Skeletal muscle tissue (tissue), 4 donors: ENCODE results near the gene EIF4E. TPM values are rescaled to one million over a fixed set of nuclear protein-coding genes. Genes with fewer than 3 reads are reported as not detected.
"Not testable (repeated sequence)": the region's sequence is repeated elsewhere in the genome, so short reads cannot be mapped to it uniquely, and the experiment has no call there.

Source experiments
- H3K27ac ChIP-seq: one replicate; pipeline ENCODE4 v1.7.0; 2013; ENCODE audit warnings: mild to moderate bottlenecking, low read depth, low read length, inconsistent platforms
- H3K27me3 ChIP-seq, 3 donors: one replicate each; pipeline ENCODE4 v1.7.0; 2013; ENCODE audit warnings: low read length in 3 of 3; ENCODE audit not compliant: control insufficient read depth in 3 of 3, insufficient read depth in 3 of 3
- H3K36me3 ChIP-seq, 3 donors: one replicate each; pipeline ENCODE4 v1.7.0; 2013; ENCODE audit warnings: low read length in 3 of 3; ENCODE audit not compliant: control insufficient read depth in 3 of 3, insufficient read depth in 3 of 3
- H3K4me1 ChIP-seq, 3 donors: one replicate each; pipeline ENCODE4 v1.7.0; 2013; ENCODE audit warnings: low read length in 3 of 3, mild to moderate bottlenecking in 3 of 3; ENCODE audit not compliant: control insufficient read depth in 3 of 3, insufficient read depth in 3 of 3
- H3K4me3 ChIP-seq, 3 donors: one replicate each; pipeline ENCODE4 v1.7.0; 2013; ENCODE audit warnings: low read length in 3 of 3
- H3K9ac ChIP-seq, 3 donors: one replicate each; pipeline ENCODE4 v1.7.0; 2013; ENCODE audit warnings: low read length in 3 of 3, mild to moderate bottlenecking in 3 of 3, moderate library complexity in 2 of 3, low read depth in 1 of 3
- H3K9me3 ChIP-seq, 3 donors: one replicate each; pipeline ENCODE4 v1.7.0; 2013; ENCODE audit warnings: low read length in 3 of 3; ENCODE audit not compliant: control insufficient read depth in 3 of 3
- total RNA-seq: library from RNA; depleted of rRNA; stranded (reverse); fragments of >200 nt; gene quantifications from one replicate; pipeline ENCODE4 v1.2.3, GENCODE V29; 2014
- donor health status: Osteomylitis.

Gene EIF4E
- total RNA-seq, 1 donor from 2014 or later: 61.6 TPM

- not testable (repeated sequence) for H3K4me3 ChIP-seq, H3K9ac ChIP-seq, H3K9me3 ChIP-seq
Measured at GRCh38 chr4:98934851-98935250, 5.9 kb upstream of the EIF4E start.

GRCh38 chr4:98932539-98932938 lies 3.6 kb upstream of the EIF4E start:
- Histone ChIP-seq H3K36me3 (no peaks in the 10 kb centered on the region), H3K27ac (peak overlapping the region; percentile 31), H3K4me1 (peaks cover 6 to 19% (median 12%) of the 10 kb centered on the region in 3 donors), H3K4me3 (no peak overlapping the region), H3K9ac (no peak overlapping the region), H3K27me3 (no peaks in the 10 kb centered on the region), H3K9me3 (no peaks in the 10 kb centered on the region)

More at GRCh38 chr4:98934851-98935250, 5.9 kb upstream of the EIF4E start:
- H3K4me1 ChIP-seq: peaks cover 5 to 10% (median 8%) of the 10 kb centered on the region in 3 donors
- H3K36me3 ChIP-seq, H3K27ac ChIP-seq, H3K27me3 ChIP-seq: not testable (repeated sequence)

- Histone ChIP-seq H3K4me3 (peak overlapping the region; percentile 96 to 98 (median 98)), H3K27ac (peak overlapping the region; percentile 90), H3K9ac (peak overlapping the region; percentile 92 to 97 (median 93)), H3K27me3 (no peaks in the 10 kb centered on the region), H3K9me3 (no peaks in the 10 kb centered on the region), H3K4me1 (peaks cover 7 to 23% (median 14%) of the 10 kb centered on the region in 3 donors), H3K36me3 (no peaks in the 10 kb centered on the region)
Measured at GRCh38 chr4:98930311-98930865, 1.5 kb upstream of the EIF4E start.

GRCh38 chr4:98929341-98930267 lies 671 bp upstream of the EIF4E start:
- Histone ChIP-seq H3K9ac (peak overlapping the region; percentile 92 to 97 (median 93)), H3K36me3 (no peaks in the 10 kb centered on the region), H3K27me3 (no peaks in the 10 kb centered on the region), H3K4me3 (peak overlapping the region; percentile 96 to 98 (median 98)), H3K9me3 (no peaks in the 10 kb centered on the region), H3K4me1 (peaks cover 7 to 23% (median 14%) of the 10 kb centered on the region in 3 donors), H3K27ac (peak overlapping the region; percentile 90)

GRCh38 chr4:98928131-98928504 lies 815 bp downstream of the EIF4E start:
- peak overlapping the region; percentile 96 to 98 (median 98) for H3K4me3 ChIP-seq
- peak overlapping the region; percentile 92 to 97 (median 93) for H3K9ac ChIP-seq
- H3K27me3 ChIP-seq: no peaks in the 10 kb centered on the region
- H3K9me3 ChIP-seq: no peaks in the 10 kb centered on the region
- peaks cover 7 to 23% (median 14%) of the 10 kb centered on the region in 3 donors for H3K4me1 ChIP-seq
- H3K27ac ChIP-seq: peak overlapping the region; percentile 90
- H3K36me3 ChIP-seq: no peaks in the 10 kb centered on the region

GRCh38 chr4:98926257-98926656 lies 2.7 kb downstream of the EIF4E start:
- not testable (repeated sequence) for H3K9ac ChIP-seq, H3K27me3 ChIP-seq, H3K27ac ChIP-seq, H3K36me3 ChIP-seq, H3K4me3 ChIP-seq, H3K9me3 ChIP-seq
- peaks cover 7 to 18% (median 14%) of the 10 kb centered on the region in 3 donors for H3K4me1 ChIP-seq

- peaks cover 0 to 2% (median 0%) of the 10 kb centered on the region in 3 donors for H3K36me3 ChIP-seq
- no peaks in the 10 kb centered on the region for H3K4me1 ChIP-seq
- no peaks in the 10 kb centered on the region for H3K9me3 ChIP-seq
- no peak overlapping the region for H3K4me3 ChIP-seq
- no peak overlapping the region for H3K27ac ChIP-seq
- H3K27me3 ChIP-seq: no peaks in the 10 kb centered on the region
- no peak overlapping the region for H3K9ac ChIP-seq
Measured at GRCh38 chr4:98921292-98921691, 7.6 kb downstream of the EIF4E start.

- H3K9me3 ChIP-seq: no peaks in the 10 kb centered on the region
- H3K27me3 ChIP-seq: no peaks in the 10 kb centered on the region
- H3K36me3 ChIP-seq: peaks cover 0 to 2% (median 0%) of the 10 kb centered on the region in 3 donors
- no peak overlapping the region for H3K9ac ChIP-seq
- H3K27ac ChIP-seq: no peak overlapping the region
- no peak overlapping the region for H3K4me3 ChIP-seq
- no peaks in the 10 kb centered on the region for H3K4me1 ChIP-seq
Measured at GRCh38 chr4:98919996-98920395, 8.9 kb downstream of the EIF4E start.

GRCh38 chr4:98910728-98911127 lies 18.2 kb downstream of the EIF4E start:
- not testable (repeated sequence) for H3K9ac ChIP-seq, H3K4me3 ChIP-seq, H3K4me1 ChIP-seq

More at GRCh38 chr4:98910728-98911127, 18.2 kb downstream of the EIF4E start:
- H3K9me3 ChIP-seq, H3K27ac ChIP-seq, H3K36me3 ChIP-seq, H3K27me3 ChIP-seq: not testable (repeated sequence)
